HG02571 (cell line): ENCODE data around the gene GPR157.

ENCODE experiments used
- ATAC-seq: cut with Tn5 transposase; IDR thresholded peaks from one replicate; pipeline ENCODE4 v1.9.1; 2021; ENCODE audit warnings: mild to moderate bottlenecking, moderate library complexity; ENCODE audit not compliant: unreplicated experiment

Gene GPR157

GRCh38 chr1:9088807-9089206, 40.1 kb downstream of the GPR157 start:
- no peak for ATAC-seq

- ATAC-seq, result no peak
These were observed 41.3 kb downstream of the GPR157 start for GRCh38 chr1:9087411-9088125.

- no peak for ATAC-seq
These were observed 42.1 kb downstream of the GPR157 start for GRCh38 chr1:9086796-9087195.

GRCh38 chr1:9086045-9086444, 42.9 kb downstream of the GPR157 start:
- no peak for ATAC-seq

GRCh38 chr1:9085306-9085940, 43.5 kb downstream of the GPR157 start:
- ATAC-seq, result no peak

- ATAC-seq, result no peak
These were observed 44.0 kb downstream of the GPR157 start for GRCh38 chr1:9084906-9085305.

- ATAC-seq, result no peak
These were observed 47.4 kb downstream of the GPR157 start for GRCh38 chr1:9081473-9081872.

GRCh38 chr1:9080705-9081291, 48.1 kb downstream of the GPR157 start:
- no peak for ATAC-seq

- ATAC-seq, result no peak
These were observed 48.8 kb downstream of the GPR157 start for GRCh38 chr1:9079988-9080704.

GRCh38 chr1:9078752-9079500, 50.0 kb downstream of the GPR157 start:
- no peak for ATAC-seq

- ATAC-seq, result no peak
These were observed 50.7 kb downstream of the GPR157 start for GRCh38 chr1:9078015-9078751.

GRCh38 chr1:9075022-9075421, 53.9 kb downstream of the GPR157 start:
- ATAC-seq, result no peak

GRCh38 chr1:9073143-9073542, 55.8 kb downstream of the GPR157 start:
- ATAC-seq, result no peak

GRCh38 chr1:9071554-9072235, 57.2 kb downstream of the GPR157 start:
- ATAC-seq, result no peak

GRCh38 chr1:9070486-9070885, 58.4 kb downstream of the GPR157 start:
- no peak for ATAC-seq

GRCh38 chr1:9069326-9070100, 59.4 kb downstream of the GPR157 start, which contains the start of gene SLC2A5:
Gene SLC2A5, minus strand, starts transcription at chr1:9069635. Its CDS starts 99 bp downstream, at chr1:9069536.
- peak; percentile 79 for ATAC-seq

- no peak for ATAC-seq
These were observed 59.9 kb downstream of the GPR157 start for GRCh38 chr1:9068981-9069325.

- no peak for ATAC-seq
These were observed 61.7 kb downstream of the GPR157 start for GRCh38 chr1:9066945-9067807.
